Liver (tissue), 10 donors: Measurements from ENCODE around the gene TNFSF12. TPM values are rescaled to one million over a fixed set of nuclear protein-coding genes. Genes with fewer than 3 reads are reported as not detected.
"Not testable (repeated sequence)": the region's sequence is repeated elsewhere in the genome, so short reads cannot be mapped to it uniquely, and the experiment has no call there.

Experiments used
- DNase-seq: peaks from one replicate; pipeline ENCODE4 v3.0.0-alpha.2; 2017; ENCODE audit warnings: low spot score
- H3K27ac ChIP-seq, 2 donors: one replicate each; pipeline ENCODE4 v1.7.0; 2013; ENCODE audit warnings: inconsistent platforms in 2 of 2, low read length in 2 of 2, control low read depth in 1 of 2, low read depth in 1 of 2, mild to moderate bottlenecking in 1 of 2
- H3K27me3 ChIP-seq, 4 donors: one replicate each; pipeline versions ENCODE4 v1.6.1 to v1.7.0; 2013; ENCODE audit warnings: low read length in 3 of 4, inconsistent platforms in 1 of 4, mild to moderate bottlenecking in 1 of 4, moderate library complexity in 1 of 4; ENCODE audit not compliant: control insufficient read depth in 4 of 4, insufficient read depth in 4 of 4
- H3K36me3 ChIP-seq, 4 donors: one replicate each; pipeline versions ENCODE4 v1.6.1 to v1.7.0; 2013; ENCODE audit warnings: low read length in 3 of 4, mild to moderate bottlenecking in 3 of 4, low read depth in 1 of 4, moderate library complexity in 1 of 4; ENCODE audit not compliant: control insufficient read depth in 4 of 4, insufficient read depth in 3 of 4
- H3K4me1 ChIP-seq, 4 donors: one replicate each; pipeline versions ENCODE4 v1.6.1 to v1.7.0; 2013; ENCODE audit warnings: low read length in 3 of 4, mild to moderate bottlenecking in 3 of 4, moderate library complexity in 1 of 4; ENCODE audit not compliant: control insufficient read depth in 4 of 4, insufficient read depth in 4 of 4
- H3K4me3 ChIP-seq, 3 donors: one replicate each; pipeline versions ENCODE4 v1.6.1 to v1.7.0; 2013; ENCODE audit warnings: low read length in 3 of 3, control low read depth in 1 of 3, low read depth in 1 of 3, mild to moderate bottlenecking in 1 of 3
- H3K9ac ChIP-seq, 2 donors: one replicate each; pipeline ENCODE4 v1.7.0; 2013; ENCODE audit warnings: low read length in 2 of 2, mild to moderate bottlenecking in 2 of 2, moderate library complexity in 2 of 2, control low read depth in 1 of 2, low read depth in 1 of 2
- H3K9me3 ChIP-seq, 4 donors: one replicate each; pipeline versions ENCODE4 v1.6.1 to v1.7.0; 2013; ENCODE audit warnings: low read length in 3 of 4; ENCODE audit not compliant: control insufficient read depth in 4 of 4
- GABPA ChIP-seq, 2 donors: IDR thresholded peaks in 1 of 2; conservative IDR thresholded peaks in 1 of 2; 2 replicates each; pipeline ENCODE4 v1.6.1; 2016; ENCODE audit warnings: antibody characterized with exemption in 2 of 2, mild to moderate bottlenecking in 1 of 2, moderate library complexity in 1 of 2
- HNF4G ChIP-seq: IDR thresholded peaks from 2 replicates; pipeline ENCODE4 v1.6.1; 2016; ENCODE audit warnings: antibody characterized with exemption
- RXRA ChIP-seq, 2 donors: IDR thresholded peaks; 2 replicates each; pipeline ENCODE4 v1.6.1; 2017 to 2018; ENCODE audit warnings: antibody characterized with exemption in 2 of 2, mild to moderate bottlenecking in 1 of 2
- TAF1 ChIP-seq: conservative IDR thresholded peaks from 2 replicates; pipeline ENCODE4 v1.6.1; 2016; ENCODE audit warnings: antibody characterized with exemption, mild to moderate bottlenecking
- WGBS: extraction: QIAGEN DNeasy Blood & Tissue Kit; methylation state at CpG from one replicate; pipeline ENCODE4 v1.1.7; 2013; 5-methylcytosine and 5-hydroxymethylcytosine counted together
- polyA plus RNA-seq, 2 donors: library from polyadenylated mRNA; stranded (reverse) in 1 of 2; unstranded in 1 of 2; fragments of 200-250 nt in 1 of 2; fragments of >200 nt in 1 of 2; fragmentation: Nextera tagmentation in 1 of 2; extraction: Ambion mirVana in 1 of 2; gene quantifications; one replicate each; pipeline versions ENCODE4 v1.2.1 to v1.2.3, GENCODE V29; 2013 to 2015
- small RNA-seq: library from RNA; depleted of rRNA; stranded (forward); fragments of <200 nt; gene quantifications from one replicate; pipeline ENCODE3, GENCODE V24; 2014
- total RNA-seq, 2 donors: library from RNA; depleted of rRNA; stranded (reverse); fragments of >200 nt; gene quantifications; one replicate each; pipeline ENCODE4 v1.2.3, GENCODE V29; 2014
- TF ChIP-seq, protein P1 (sequence below): IDR thresholded peaks from 2 replicates; pipeline ENCODE4 v1.6.1; 2016; ENCODE audit warnings: antibody characterized with exemption
- TF ChIP-seq, protein P2 (sequence below): IDR thresholded peaks from 2 replicates; pipeline ENCODE4 v1.6.1; 2016; ENCODE audit warnings: antibody characterized with exemption
- donor health status: healthy.
- donor health status: healthy.
- donor health status: healthy.
- donor health status: healthy.
- donor health status: healthy.

TNFSF12 gene
- total and polyA plus RNA-seq, 4 donors: 4.2 to 13.1 (median 5.4) TPM

DNA sequence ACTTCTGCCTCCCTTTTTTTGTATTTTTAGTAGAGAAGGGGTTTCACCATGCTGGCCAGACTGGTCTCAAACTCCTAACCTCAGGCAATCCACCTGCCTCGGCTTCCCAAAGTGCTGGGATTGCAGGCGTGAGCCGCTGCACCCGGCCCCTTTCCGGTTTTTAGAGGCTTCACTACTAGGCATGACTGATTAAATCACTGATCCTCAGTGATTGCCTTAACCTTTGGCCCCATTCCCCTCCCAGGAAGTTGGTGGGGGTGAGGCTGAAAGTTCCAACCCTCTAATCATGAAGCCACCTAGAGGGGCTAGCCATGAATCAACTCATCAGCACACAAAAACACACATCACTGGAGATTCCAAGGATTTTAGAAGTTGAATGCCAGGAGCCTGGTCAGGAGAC, 48.7 kb downstream of the TNFSF12 start:
- 69% methylated on average over 5 of the region's 5 CpGs for WGBS

DNA sequence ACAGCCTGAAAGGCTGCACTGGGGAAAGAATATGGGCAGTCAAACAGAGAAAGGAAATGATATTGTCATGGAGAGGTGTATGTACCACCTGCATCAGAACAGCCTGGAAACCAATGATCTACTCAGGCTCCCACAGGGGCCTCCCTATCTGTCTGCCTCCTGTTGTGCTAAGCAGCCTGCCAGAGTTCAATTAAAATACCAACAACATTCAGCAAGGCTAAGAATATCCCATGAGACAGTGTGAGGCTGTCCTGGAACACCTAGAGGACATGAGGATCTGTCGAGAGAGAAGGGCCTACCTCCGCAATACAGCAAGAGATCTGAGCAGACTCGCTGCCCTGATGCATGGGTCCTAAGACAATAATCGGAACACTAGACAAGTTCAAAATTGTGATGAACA, 57.4 kb downstream of the TNFSF12 start:
- Histone ChIP-seq H3K9me3 (no peaks in the 10 kb centered on the region), H3K36me3 (peaks cover 8 to 31% (median 20%) of the 10 kb centered on the region in 4 donors), H3K27ac (no peak overlapping the region), H3K4me1 (peaks cover 0 to 14% (median 3%) of the 10 kb centered on the region in 4 donors), H3K27me3 (no peaks in the 10 kb centered on the region), H3K9ac (no peak overlapping the region), H3K4me3 (no peak overlapping the region)
- WGBS: 99% methylated on average over 4 of the region's 4 CpGs
- no peak for DNase-seq
- TF ChIP-seq HNF4G (no peak), RXRA (IDR thresholded peaks at IDR 0.05) (no peak), GABPA (IDR thresholded peaks at IDR 0.05 in 1 of 2, conservative IDR thresholded peaks at IDR 0.05 in 1 of 2) (no peak), TAF1 (no peak)
- TF ChIP-seq, protein P1, sequence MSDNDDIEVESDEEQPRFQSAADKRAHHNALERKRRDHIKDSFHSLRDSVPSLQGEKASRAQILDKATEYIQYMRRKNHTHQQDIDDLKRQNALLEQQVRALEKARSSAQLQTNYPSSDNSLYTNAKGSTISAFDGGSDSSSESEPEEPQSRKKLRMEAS: no peak
- TF ChIP-seq, protein P2, sequence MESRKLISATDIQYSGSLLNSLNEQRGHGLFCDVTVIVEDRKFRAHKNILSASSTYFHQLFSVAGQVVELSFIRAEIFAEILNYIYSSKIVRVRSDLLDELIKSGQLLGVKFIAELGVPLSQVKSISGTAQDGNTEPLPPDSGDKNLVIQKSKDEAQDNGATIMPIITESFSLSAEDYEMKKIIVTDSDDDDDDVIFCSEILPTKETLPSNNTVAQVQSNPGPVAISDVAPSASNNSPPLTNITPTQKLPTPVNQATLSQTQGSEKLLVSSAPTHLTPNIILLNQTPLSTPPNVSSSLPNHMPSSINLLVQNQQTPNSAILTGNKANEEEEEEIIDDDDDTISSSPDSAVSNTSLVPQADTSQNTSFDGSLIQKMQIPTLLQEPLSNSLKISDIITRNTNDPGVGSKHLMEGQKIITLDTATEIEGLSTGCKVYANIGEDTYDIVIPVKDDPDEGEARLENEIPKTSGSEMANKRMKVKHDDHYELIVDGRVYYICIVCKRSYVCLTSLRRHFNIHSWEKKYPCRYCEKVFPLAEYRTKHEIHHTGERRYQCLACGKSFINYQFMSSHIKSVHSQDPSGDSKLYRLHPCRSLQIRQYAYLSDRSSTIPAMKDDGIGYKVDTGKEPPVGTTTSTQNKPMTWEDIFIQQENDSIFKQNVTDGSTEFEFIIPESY: no peak

More for the DNA sequence above, 48.7 kb downstream of the TNFSF12 start:
- not testable (repeated sequence) for H3K27ac ChIP-seq, H3K27me3 ChIP-seq, H3K4me3 ChIP-seq, H3K9ac ChIP-seq, H3K9me3 ChIP-seq, DNase-seq, H3K4me1 ChIP-seq
- H3K36me3 ChIP-seq: peaks cover 30 to 81% (median 60%) of the 10 kb centered on the region in 4 donors

Small RNA genes lying within 50 kb of the gene (small RNA-seq; reads per million reads assigned to genes)
- gene CD68 (not detected), gene RF00019 (not detected), gene SNORA48 (not detected), gene SNORD10 (not detected)

Other genes with a start within 250 kb of the TNFSF12 start
Only the 30 nearest of the 32 such genes appear.
- gene NEURL4, start 219.7 kb upstream of the TNFSF12 start, total RNA-seq: 10 to 100 TPM in 1 of 2 donors, 1 to 10 TPM in 1; 8.1 to 14.2 TPM
- gene NEURL4, start 219.7 kb upstream of the TNFSF12 start, polyA plus RNA-seq: 1 to 10 TPM in 1 of 2 donors, under 1 TPM in 1; 0.76 to 6.6 TPM
- gene ACAP1, start 212.5 kb upstream of the TNFSF12 start, total RNA-seq: 1 to 10 TPM; 4.9 to 7.4 TPM
- 1 to 10 TPM; 1.1 to 4.5 TPM for gene ACAP1, start 212.5 kb upstream of the TNFSF12 start, polyA plus RNA-seq
- gene KCTD11, start 196.9 kb upstream of the TNFSF12 start, total RNA-seq: 1 to 10 TPM in 1 of 2 donors, under 1 TPM in 1; 0.89 to 2.0 TPM
- 1 to 10 TPM in 1 of 2 donors, under 1 TPM in 1; 0.39 to 3.5 TPM for gene KCTD11, start 196.9 kb upstream of the TNFSF12 start, polyA plus RNA-seq
- gene TMEM95, start 193.9 kb upstream of the TNFSF12 start, total RNA-seq: not detected
- not detected for gene TMEM95, start 193.9 kb upstream of the TNFSF12 start, polyA plus RNA-seq
- gene TNK1, start 168.0 kb upstream of the TNFSF12 start, total RNA-seq: 1 to 10 TPM in 1 of 2 donors, under 1 TPM in 1; 0.05 to 3.2 TPM
- 1 to 10 TPM; 1.9 to 3.5 TPM for gene TNK1, start 168.0 kb upstream of the TNFSF12 start, polyA plus RNA-seq
- gene PLSCR3, start 154.5 kb upstream of the TNFSF12 start, total RNA-seq: 1 to 10 TPM; 2.8 to 4.2 TPM
- 10 to 100 TPM in 1 of 2 donors, 1 to 10 TPM in 1; 4.0 to 10.9 TPM for gene PLSCR3, start 154.5 kb upstream of the TNFSF12 start, polyA plus RNA-seq
- 100 to 1,000 TPM in 1 of 2 donors, 10 to 100 TPM in 1; 30.0 to 130 TPM for gene TMEM256, start 145.0 kb upstream of the TNFSF12 start, total RNA-seq
- 10 to 100 TPM; 95.6 to 99.8 TPM for gene TMEM256, start 145.0 kb upstream of the TNFSF12 start, polyA plus RNA-seq
- gene NLGN2, start 141.2 kb upstream of the TNFSF12 start, total RNA-seq: 1 to 10 TPM in 1 of 2 donors, under 1 TPM in 1; 0.47 to 1.3 TPM
- 1 to 10 TPM in 1 of 2 donors, under 1 TPM in 1; 0.24 to 2.4 TPM for gene NLGN2, start 141.2 kb upstream of the TNFSF12 start, polyA plus RNA-seq
- not detected for gene SPEM1, start 128.7 kb upstream of the TNFSF12 start, total RNA-seq
- gene SPEM1, start 128.7 kb upstream of the TNFSF12 start, polyA plus RNA-seq: not detected
- gene SPEM2, start 123.4 kb upstream of the TNFSF12 start, total RNA-seq: not detected
- not detected for gene SPEM2, start 123.4 kb upstream of the TNFSF12 start, polyA plus RNA-seq
- gene SPEM3, start 120.2 kb upstream of the TNFSF12 start, total RNA-seq: not detected
- gene SPEM3, start 120.2 kb upstream of the TNFSF12 start, polyA plus RNA-seq: not detected
- gene TMEM102, start 113.6 kb upstream of the TNFSF12 start, total RNA-seq: 1 to 10 TPM; 1.6 to 2.9 TPM
- 1 to 10 TPM; 1.6 to 3.3 TPM for gene TMEM102, start 113.6 kb upstream of the TNFSF12 start, polyA plus RNA-seq
- gene FGF11, start 109.5 kb upstream of the TNFSF12 start, total RNA-seq: under 1 TPM; 0.19 to 0.25 TPM
- under 1 TPM; 0.17 to 0.21 TPM for gene FGF11, start 109.5 kb upstream of the TNFSF12 start, polyA plus RNA-seq
- gene CHRNB1, start 104.0 kb upstream of the TNFSF12 start, total RNA-seq: 1 to 10 TPM; 4.2 to 7.4 TPM
- gene CHRNB1, start 104.0 kb upstream of the TNFSF12 start, polyA plus RNA-seq: 10 to 100 TPM in 1 of 2 donors, 1 to 10 TPM in 1; 7.0 to 11.5 TPM
- gene ZBTB4, start 69.4 kb upstream of the TNFSF12 start, total RNA-seq: 1 to 10 TPM; 4.6 to 6.0 TPM
- 1 to 10 TPM; 1.5 to 5.7 TPM for gene ZBTB4, start 69.4 kb upstream of the TNFSF12 start, polyA plus RNA-seq
- not detected for gene SLC35G6, start 67.6 kb upstream of the TNFSF12 start, total RNA-seq
- gene SLC35G6, start 67.6 kb upstream of the TNFSF12 start, polyA plus RNA-seq: not detected
- 10 to 100 TPM; 53.5 to 54.4 TPM for gene POLR2A, start 64.7 kb upstream of the TNFSF12 start, total RNA-seq
- gene POLR2A, start 64.7 kb upstream of the TNFSF12 start, polyA plus RNA-seq: 10 to 100 TPM; 13.3 to 16.2 TPM
- gene TNFSF13, start 9.7 kb downstream of the TNFSF12 start, total RNA-seq: 1 to 10 TPM; 1.4 to 4.6 TPM
- 1 to 10 TPM; 4.4 to 9.3 TPM for gene TNFSF13, start 9.7 kb downstream of the TNFSF12 start, polyA plus RNA-seq
- 10 to 100 TPM; 21.3 to 29.2 TPM for gene SENP3, start 12.9 kb downstream of the TNFSF12 start, total RNA-seq
- gene SENP3, start 12.9 kb downstream of the TNFSF12 start, polyA plus RNA-seq: 10 to 100 TPM in 1 of 2 donors, 1 to 10 TPM in 1; 4.9 to 18.2 TPM
- 10 to 100 TPM; 15.8 to 50.4 TPM for gene CD68, start 30.6 kb downstream of the TNFSF12 start, total RNA-seq
- gene CD68, start 30.6 kb downstream of the TNFSF12 start, polyA plus RNA-seq: 10 to 100 TPM; 14.2 to 88.6 TPM
- gene MPDU1, start 34.8 kb downstream of the TNFSF12 start, total RNA-seq: 100 to 1,000 TPM in 1 of 2 donors, 10 to 100 TPM in 1; 71.6 to 111 TPM
- 100 to 1,000 TPM in 1 of 2 donors, 10 to 100 TPM in 1; 55.3 to 136 TPM for gene MPDU1, start 34.8 kb downstream of the TNFSF12 start, polyA plus RNA-seq
- gene SOX15, start 41.0 kb downstream of the TNFSF12 start, total RNA-seq: under 1 TPM in 1 of 2 donors, not detected in 1; 0.17 TPM
- under 1 TPM; 0.06 to 0.33 TPM for gene SOX15, start 41.0 kb downstream of the TNFSF12 start, polyA plus RNA-seq
- 10 to 100 TPM; 12.4 to 18.3 TPM for gene FXR2, start 65.8 kb downstream of the TNFSF12 start, total RNA-seq
- gene FXR2, start 65.8 kb downstream of the TNFSF12 start, polyA plus RNA-seq: 10 to 100 TPM in 1 of 2 donors, 1 to 10 TPM in 1; 6.8 to 17.2 TPM
- gene SAT2, start 78.8 kb downstream of the TNFSF12 start, total RNA-seq: 10 to 100 TPM; 25.9 to 53.8 TPM
- 100 to 1,000 TPM; 158 to 181 TPM for gene SAT2, start 78.8 kb downstream of the TNFSF12 start, polyA plus RNA-seq
- gene SHBG, start 81.1 kb downstream of the TNFSF12 start, total RNA-seq: 10 to 100 TPM in 1 of 2 donors, 1 to 10 TPM in 1; 3.5 to 15.3 TPM
- gene SHBG, start 81.1 kb downstream of the TNFSF12 start, polyA plus RNA-seq: 10 to 100 TPM; 29.0 to 61.6 TPM
- 1 to 10 TPM in 1 of 2 donors, under 1 TPM in 1; 0.33 to 8.3 TPM for gene ATP1B2, start 101.9 kb downstream of the TNFSF12 start, total RNA-seq
- gene ATP1B2, start 101.9 kb downstream of the TNFSF12 start, polyA plus RNA-seq: 1 to 10 TPM in 1 of 2 donors, under 1 TPM in 1; 0.53 to 3.4 TPM
- gene TP53, start 138.4 kb downstream of the TNFSF12 start, total RNA-seq: 10 to 100 TPM; 12.3 to 18.4 TPM
- gene TP53, start 138.4 kb downstream of the TNFSF12 start, polyA plus RNA-seq: 10 to 100 TPM in 1 of 2 donors, 1 to 10 TPM in 1; 8.3 to 13.0 TPM
- gene WRAP53, start 139.4 kb downstream of the TNFSF12 start, total RNA-seq: 1 to 10 TPM; 1.8 to 3.3 TPM
- gene WRAP53, start 139.4 kb downstream of the TNFSF12 start, polyA plus RNA-seq: 1 to 10 TPM; 2.3 to 3.0 TPM
- under 1 TPM; 0.33 to 0.50 TPM for gene EFNB3, start 156.1 kb downstream of the TNFSF12 start, total RNA-seq
- under 1 TPM; 0.19 to 0.80 TPM for gene EFNB3, start 156.1 kb downstream of the TNFSF12 start, polyA plus RNA-seq
- under 1 TPM; under 0.01 to 0.25 TPM for gene DNAH2, start 168.7 kb downstream of the TNFSF12 start, total RNA-seq
- gene DNAH2, start 168.7 kb downstream of the TNFSF12 start, polyA plus RNA-seq: under 1 TPM; 0.03 to 0.07 TPM